ENCODE results near the gene SLC5A11. TPM values are rescaled to one million over a fixed set of nuclear protein-coding genes. Genes with fewer than 3 reads are reported as not detected.

SLC5A11 gene
- polyA plus RNA-seq, 1 donor (not counting 4 experiments of a cell fraction or from before 2014, with no cell fraction given): 0.07 TPM

GRCh38 chr16:24929409-24929808, 83.6 kb downstream of the SLC5A11 start:
- TF ChIP-seq CTCF (optimal IDR thresholded peaks at IDR 0.05 in 1 of 3, IDR thresholded peaks at IDR 0.05 in 1 of 3, conservative IDR thresholded peaks at IDR 0.05 in 1 of 3; ENCODE audit: extremely low read depth in 1 of 3, insufficient read depth in 2 of 3, low read length in 3 of 3): no peak
- TF ChIP-seq EZH2 (IDR thresholded peaks at IDR 0.05; ENCODE audit: low read length): no peak
- H3K4me2 ChIP-seq (ENCODE audit: control insufficient read depth, extremely low read depth, insufficient read depth, low read depth, low read length): no peak overlapping the region
- H3K27me3 ChIP-seq (ENCODE audit: control insufficient read depth, extremely low read depth, insufficient read depth, low read length): no peaks in the 10 kb centered on the region
- dilution Hi-C loops (cut with MboI; ENCODE audit: extremely low pct_ligation_motif_present, low sequenced_read_pairs): no loop called here
- H3K4me1 ChIP-seq (ENCODE audit: control insufficient read depth, extremely low read depth, insufficient read depth, low read length): no peaks in the 10 kb centered on the region
- no peak overlapping the region for H3K4me3 ChIP-seq (ENCODE audit: control insufficient read depth in 2 of 3, extremely low read depth in 1 of 3, insufficient read depth in 2 of 3, low read depth in 1 of 3, low read length in 3 of 3)
- H3K9ac ChIP-seq (ENCODE audit: control insufficient read depth, extremely low read depth, insufficient read depth, low read length): no peak overlapping the region
- no peaks in the 10 kb centered on the region for H3K9me3 ChIP-seq (ENCODE audit: control insufficient read depth, low read depth, low read length)
- H4K20me1 ChIP-seq (ENCODE audit: control insufficient read depth, extremely low read depth, insufficient read depth, low read length): no peaks in the 10 kb centered on the region
- H3K27ac ChIP-seq (ENCODE audit: control insufficient read depth, insufficient read depth, low read length): no peak overlapping the region
- DNase-seq (ENCODE audit: low read depth, low spot score) (no peak), FAIRE-seq (no peak)
- H3K9me1 ChIP-seq (ENCODE audit: control insufficient read depth, extremely low read depth, insufficient read depth, low read length): no peaks in the 10 kb centered on the region
- H3K36me3 ChIP-seq (ENCODE audit: control insufficient read depth in 2 of 2, extremely low read depth in 1 of 2, insufficient read depth in 2 of 2, low read length in 2 of 2): peaks cover 5 to 14% of the 10 kb centered on the region in 2 experiments
- no peaks in the 10 kb centered on the region for H3K79me2 ChIP-seq (ENCODE audit: control insufficient read depth, insufficient read depth, low read length)
- no peak overlapping the region for H2AFZ ChIP-seq (ENCODE audit: control insufficient read depth, low read length)

GRCh38 chr16:24930440-24930839, 84.7 kb downstream of the SLC5A11 start:
- no peak overlapping the region for H3K4me2 ChIP-seq (ENCODE audit: control insufficient read depth, extremely low read depth, insufficient read depth, low read depth, low read length)
- H3K9me1 ChIP-seq (ENCODE audit: control insufficient read depth, extremely low read depth, insufficient read depth, low read length): no peaks in the 10 kb centered on the region
- dilution Hi-C loops (cut with MboI; ENCODE audit: extremely low pct_ligation_motif_present, low sequenced_read_pairs): no loop called here
- no peaks in the 10 kb centered on the region for H3K27me3 ChIP-seq (ENCODE audit: control insufficient read depth, extremely low read depth, insufficient read depth, low read length)
- no peak for TF ChIP-seq CTCF (optimal IDR thresholded peaks at IDR 0.05 in 1 of 3, IDR thresholded peaks at IDR 0.05 in 1 of 3, conservative IDR thresholded peaks at IDR 0.05 in 1 of 3; ENCODE audit: extremely low read depth in 1 of 3, insufficient read depth in 2 of 3, low read length in 3 of 3)
- TF ChIP-seq EZH2 (IDR thresholded peaks at IDR 0.05; ENCODE audit: low read length): no peak
- H3K4me1 ChIP-seq (ENCODE audit: control insufficient read depth, extremely low read depth, insufficient read depth, low read length): no peaks in the 10 kb centered on the region
- DNase-seq (ENCODE audit: low read depth, low spot score) (no peak), FAIRE-seq (no peak)
- H4K20me1 ChIP-seq (ENCODE audit: control insufficient read depth, extremely low read depth, insufficient read depth, low read length): no peaks in the 10 kb centered on the region
- H2AFZ ChIP-seq (ENCODE audit: control insufficient read depth, low read length): no peak overlapping the region
- peaks cover 10 to 16% of the 10 kb centered on the region in 2 experiments for H3K36me3 ChIP-seq (ENCODE audit: control insufficient read depth in 2 of 2, extremely low read depth in 1 of 2, insufficient read depth in 2 of 2, low read length in 2 of 2)
- no peak overlapping the region for H3K9ac ChIP-seq (ENCODE audit: control insufficient read depth, extremely low read depth, insufficient read depth, low read length)
- H3K79me2 ChIP-seq (ENCODE audit: control insufficient read depth, insufficient read depth, low read length): no peaks in the 10 kb centered on the region
- no peaks in the 10 kb centered on the region for H3K9me3 ChIP-seq (ENCODE audit: control insufficient read depth, low read depth, low read length)
- H3K27ac ChIP-seq (ENCODE audit: control insufficient read depth, insufficient read depth, low read length): no peak overlapping the region
- H3K4me3 ChIP-seq (ENCODE audit: control insufficient read depth in 2 of 3, extremely low read depth in 1 of 3, insufficient read depth in 2 of 3, low read depth in 1 of 3, low read length in 3 of 3): no peak overlapping the region

Measured in keratinocyte (primary cell).